H7 (cell line): ENCODE data around the gene OSGEPL1. TPM values are rescaled to one million over a fixed set of nuclear protein-coding genes. Genes with fewer than 3 reads are reported as not detected.

Experiments used
- DNase-seq: peaks from one replicate; pipeline ENCODE4 v3.0.0; 2012
- H3K27me3 ChIP-seq: 2 replicates; pipeline ENCODE4 v1.6.0; 2011; ENCODE audit warnings: mild to moderate bottlenecking, low read length; ENCODE audit not compliant: control insufficient read depth, insufficient read depth
- H3K36me3 ChIP-seq: replicated peaks from 2 replicates; pipeline ENCODE4 v1.5.1; 2011; ENCODE audit warnings: low read length; ENCODE audit not compliant: control insufficient read depth, insufficient read depth
- H3K4me3 ChIP-seq: 2 replicates; pipeline ENCODE4 v1.5.1; 2011; ENCODE audit warnings: low read depth, mild to moderate bottlenecking, control low read depth, low read length, moderate library complexity; ENCODE audit not compliant: insufficient read depth
- total RNA-seq: library from RNA; depleted of rRNA; stranded (reverse); fragments of >200 nt; shearing (Covaris generic); gene quantifications from 2 replicates; pipeline ENCODE4 v1.2.3, GENCODE V29; 2014; rRNA removed

OSGEPL1 gene
- total RNA-seq, 1 experiment from 2014 or later = 16.5 TPM

GRCh38 chr2:189700681-189701080 is 61.9 kb downstream of the OSGEPL1 start:
- Histone ChIP-seq H3K4me3 (no peak overlapping the region), H3K36me3 (no peaks in the 10 kb centered on the region), H3K27me3 (no peaks in the 10 kb centered on the region)
- DNase-seq = no peak

DNA sequence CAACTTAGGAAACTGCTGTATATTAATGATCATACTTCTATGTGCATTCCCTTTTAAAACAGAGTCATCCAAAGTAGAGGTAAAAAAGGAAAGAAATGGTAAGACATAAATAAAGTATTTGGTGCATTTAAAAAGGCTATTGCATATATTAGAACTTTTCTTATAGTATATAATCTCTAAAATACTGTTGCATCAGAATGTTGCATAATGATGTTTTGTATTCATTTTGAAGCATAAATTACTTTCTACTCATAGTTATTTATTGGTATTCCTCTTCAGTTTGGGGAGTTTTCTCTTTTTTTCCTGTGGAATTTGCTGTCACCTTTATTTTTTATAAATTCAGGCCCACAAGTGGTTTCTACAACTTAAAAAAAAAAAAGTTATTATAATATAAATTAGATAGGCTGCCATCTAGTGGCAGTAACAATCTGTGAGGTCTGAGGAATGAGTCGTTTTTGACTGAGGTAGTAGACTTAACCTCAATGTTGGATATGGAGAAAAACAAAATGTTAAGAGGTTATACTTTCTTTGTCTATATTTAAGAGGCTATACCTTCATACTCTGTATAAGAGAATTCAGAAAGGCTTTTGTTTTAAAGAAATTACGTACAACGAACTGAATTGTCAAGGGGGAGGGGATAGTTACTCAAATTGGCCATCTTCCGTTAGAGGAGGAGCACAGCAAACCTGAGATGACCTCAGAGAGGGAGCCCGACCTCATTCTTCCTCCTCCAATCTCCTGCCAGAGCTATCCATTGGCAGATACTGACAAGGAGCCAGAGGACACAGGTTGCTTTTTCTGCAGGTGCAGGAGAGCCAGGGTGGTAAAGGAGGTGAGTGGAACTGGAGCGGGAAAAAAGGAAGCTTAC is 64.3 kb downstream of the OSGEPL1 start:
- DNase-seq = peak; percentile 62
- H3K4me3 ChIP-seq = peak overlapping the region; percentile 19; the same call in 1 of the 2 replicates

More for the DNA sequence above, 64.3 kb downstream of the OSGEPL1 start:
- Histone ChIP-seq H3K27me3 (no peaks in the 10 kb centered on the region), H3K36me3 (no peaks in the 10 kb centered on the region)

Other genes starting within 250 kb of the OSGEPL1 start
- 0.55 and 1.9 TPM in 2 replicates for gene SLC40A1, start 182.0 kb downstream of the OSGEPL1 start, total RNA-seq
- 45.4 and 51.9 TPM in 2 replicates for gene ASNSD1, start 101.3 kb downstream of the OSGEPL1 start, total RNA-seq
- 1.8 and 2.7 TPM in 2 replicates for gene ANKAR, start 88.1 kb downstream of the OSGEPL1 start, total RNA-seq
- gene ORMDL1, start 21.5 kb upstream of the OSGEPL1 start, total RNA-seq = 39.9 and 52.3 TPM in 2 replicates
- gene PMS1, start 21.7 kb upstream of the OSGEPL1 start, total RNA-seq = 28.0 and 38.1 TPM in 2 replicates